ENCODE measurements around the gene HBZ. TPM values are rescaled to one million over a fixed set of nuclear protein-coding genes. Genes with fewer than 3 reads are reported as not detected.
"Not testable (repeated sequence)": the region's sequence is repeated elsewhere in the genome, so short reads cannot be mapped to it uniquely, and the experiment has no call there.

Gene HBZ
- total RNA-seq, 1 experiment from 2014 or later = not detected

DNA sequence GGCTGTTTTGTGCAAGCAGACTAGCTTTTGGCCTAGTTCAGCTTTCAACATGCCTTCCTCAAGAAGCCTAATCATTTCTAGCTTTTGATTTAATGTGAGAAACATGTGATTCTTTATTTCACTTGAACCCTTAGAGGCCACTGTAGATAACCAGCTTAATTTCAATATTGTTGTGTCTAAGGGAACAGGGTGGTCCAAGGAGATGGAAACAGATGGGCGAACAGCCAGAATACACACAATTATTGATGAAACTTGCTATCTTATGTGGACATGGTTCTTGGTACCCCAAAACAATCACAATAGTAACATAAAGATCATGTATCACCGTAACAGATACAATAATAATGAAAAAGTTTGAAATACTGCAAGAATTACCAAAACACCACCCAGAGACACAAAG is 18.7 kb upstream of the HBZ start:
- no peak for DNase-seq (ENCODE audit: low read depth)

DNA sequence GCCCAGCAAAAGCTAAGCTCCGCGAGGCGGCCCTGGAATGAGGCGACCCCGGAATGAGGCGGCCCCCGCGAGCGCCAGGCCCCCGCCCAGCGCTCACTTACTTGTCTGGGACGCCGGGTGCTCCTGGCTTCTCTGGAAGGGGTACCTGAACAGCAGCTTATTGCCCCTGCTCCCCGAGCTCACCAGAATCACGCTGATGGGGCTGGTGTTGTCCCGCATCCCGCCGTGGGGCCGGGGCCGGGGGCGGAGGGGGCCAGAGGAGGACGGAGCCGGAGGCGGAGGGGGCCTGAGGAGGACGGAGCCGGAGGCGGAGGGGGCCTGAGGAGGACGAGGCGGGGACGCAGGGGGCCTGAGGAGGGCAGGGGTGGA is 14.4 kb upstream of the HBZ start:
- DNase-seq (ENCODE audit: low read depth) = no peak

- DNase-seq (ENCODE audit: low read depth) = no peak
Measured at GRCh38 chr16:140175-140857, 12.1 kb upstream of the HBZ start.

- no peak for DNase-seq (ENCODE audit: low read depth)
Measured at GRCh38 chr16:142405-142967, 10.0 kb upstream of the HBZ start.

DNA sequence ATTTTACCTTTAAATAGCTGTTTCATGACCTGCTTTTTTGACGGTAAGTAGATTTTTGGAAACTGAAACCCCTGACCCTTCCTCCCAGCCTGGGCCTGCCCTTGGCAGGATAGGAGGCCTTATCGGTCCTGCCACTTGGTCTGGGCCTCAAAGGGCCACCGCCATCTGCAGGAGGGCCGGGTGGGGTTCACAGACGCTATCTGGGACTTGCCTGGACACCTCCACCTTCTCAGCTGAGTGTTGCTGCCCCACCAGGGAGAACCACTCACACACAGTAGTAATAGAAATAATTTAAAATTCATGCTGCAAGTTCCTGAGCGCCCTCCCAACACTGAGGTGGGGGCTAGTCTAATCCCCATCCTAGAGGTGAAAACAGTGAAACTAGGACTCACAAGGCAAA is 9.4 kb upstream of the HBZ start:
- no peak for DNase-seq (ENCODE audit: low read depth)

DNA sequence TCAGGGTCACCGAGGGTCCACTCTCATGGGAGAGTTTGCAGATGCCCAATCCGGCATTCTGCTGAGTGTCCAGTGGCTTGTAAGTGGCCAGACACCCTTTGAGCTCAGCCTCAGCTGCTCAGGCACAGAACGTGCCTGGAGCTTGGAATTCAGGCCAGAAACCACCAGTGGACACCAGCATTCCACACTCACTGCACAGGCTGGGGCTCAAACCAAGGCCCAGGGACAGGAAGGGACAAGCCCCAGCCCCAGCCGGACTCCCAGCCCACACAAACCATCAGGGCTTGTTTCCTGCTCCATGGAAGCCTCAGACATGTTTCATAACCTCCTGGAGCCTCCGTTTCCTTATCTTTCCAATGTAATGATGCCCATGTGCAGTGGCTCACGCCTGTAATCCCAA is 9.0 kb upstream of the HBZ start:
- peak; percentile 20 for DNase-seq (ENCODE audit: low read depth)

DNA sequence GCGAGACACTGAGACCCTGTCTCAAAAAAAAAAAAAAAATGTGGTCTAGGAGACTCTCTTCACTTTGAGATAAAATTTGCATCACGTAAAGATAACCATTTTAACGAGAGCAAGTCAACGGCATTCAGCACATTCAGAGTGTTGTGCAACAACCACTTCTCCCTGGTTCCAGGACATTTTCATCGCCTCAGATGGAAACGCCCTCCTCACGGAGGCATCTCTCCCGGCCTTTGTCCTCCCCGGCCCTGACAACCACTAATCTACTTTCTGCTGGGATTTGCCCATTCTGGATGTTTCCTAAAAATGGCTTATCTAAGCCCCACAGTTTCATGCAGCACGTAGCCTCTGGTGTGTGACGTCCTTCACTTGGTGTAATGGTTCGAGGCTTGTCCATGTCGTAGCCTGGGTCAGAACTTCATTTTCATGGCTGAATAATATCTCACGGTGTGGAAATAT is 7.6 kb upstream of the HBZ start:
- no peak for DNase-seq (ENCODE audit: low read depth)

DNA sequence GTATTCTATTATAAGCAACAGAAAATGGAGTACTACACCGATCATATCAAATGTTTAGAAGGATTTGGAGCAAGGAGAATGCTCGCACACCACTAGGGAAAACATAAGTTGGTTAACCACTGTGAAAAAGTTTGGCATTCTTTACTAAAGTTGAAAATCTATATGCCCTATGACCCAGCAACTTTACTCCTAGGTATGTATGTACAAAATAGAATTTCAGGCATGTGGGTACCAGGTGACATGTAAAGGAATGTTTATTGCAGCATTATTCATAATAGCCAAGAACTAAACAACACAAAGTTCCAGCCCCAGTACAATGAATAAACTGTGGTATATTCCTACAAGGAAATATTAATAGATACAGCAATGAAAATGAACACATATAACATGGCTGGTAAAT is 5.8 kb upstream of the HBZ start:
- no peak for DNase-seq (ENCODE audit: low read depth)

- peak; percentile 50 for DNase-seq (ENCODE audit: low read depth)
Measured at GRCh38 chr16:149024-149660, 3.3 kb upstream of the HBZ start.

DNA sequence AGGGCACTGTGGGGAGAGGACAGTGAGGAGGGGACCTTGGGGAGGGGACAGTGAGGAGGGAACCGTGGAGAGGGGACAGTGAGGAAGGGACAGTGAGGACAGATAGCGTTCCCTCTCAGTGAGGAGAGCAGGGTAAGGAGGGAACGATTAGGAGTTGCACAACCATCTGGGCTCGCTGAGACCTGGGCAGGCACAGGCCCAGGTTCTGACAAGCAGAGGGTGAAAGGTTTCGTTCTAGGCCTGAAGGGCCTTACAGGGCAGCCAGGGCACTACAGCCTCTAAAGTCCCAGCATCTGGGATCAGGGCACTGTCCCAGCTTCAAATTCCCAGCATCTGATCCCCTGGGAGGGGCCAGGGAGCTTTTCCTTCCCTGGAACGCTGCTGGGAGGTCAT is 681 bp downstream of the HBZ start:
- DNase-seq (ENCODE audit: low read depth) = not testable (repeated sequence)

DNA sequence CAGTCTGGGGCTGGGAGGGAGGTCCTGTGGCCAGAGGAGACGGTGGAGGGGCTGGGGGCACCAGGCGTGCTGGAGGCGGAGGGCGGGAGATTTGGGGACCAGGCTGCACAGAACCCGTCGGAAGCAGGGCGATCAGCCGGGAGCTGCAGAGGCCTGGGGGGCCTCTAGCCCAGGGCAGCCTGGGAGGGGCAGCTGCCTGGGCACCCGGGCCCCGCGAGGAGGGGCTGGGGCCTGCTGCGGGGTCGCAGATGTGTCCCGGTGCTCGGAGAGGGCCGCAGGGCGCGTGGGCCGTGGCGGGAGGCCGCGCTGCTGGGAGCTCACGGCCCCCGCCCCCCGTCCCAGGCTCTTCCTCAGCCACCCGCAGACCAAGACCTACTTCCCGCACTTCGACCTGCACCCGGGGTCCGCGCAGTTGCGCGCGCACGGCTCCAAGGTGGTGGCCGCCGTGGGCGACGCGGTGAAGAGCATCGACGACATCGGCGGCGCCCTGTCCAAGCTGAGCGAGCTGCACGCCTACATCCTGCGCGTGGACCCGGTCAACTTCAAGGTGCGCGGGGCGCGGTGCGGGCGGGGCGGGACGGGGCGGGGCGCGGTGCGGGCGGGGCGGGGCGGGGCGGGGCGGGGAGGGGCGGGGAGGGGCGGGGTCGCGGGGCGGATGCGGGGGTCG is 1.2 kb downstream of the HBZ start:
- DNase-seq (ENCODE audit: low read depth) = not testable (repeated sequence)

DNA sequence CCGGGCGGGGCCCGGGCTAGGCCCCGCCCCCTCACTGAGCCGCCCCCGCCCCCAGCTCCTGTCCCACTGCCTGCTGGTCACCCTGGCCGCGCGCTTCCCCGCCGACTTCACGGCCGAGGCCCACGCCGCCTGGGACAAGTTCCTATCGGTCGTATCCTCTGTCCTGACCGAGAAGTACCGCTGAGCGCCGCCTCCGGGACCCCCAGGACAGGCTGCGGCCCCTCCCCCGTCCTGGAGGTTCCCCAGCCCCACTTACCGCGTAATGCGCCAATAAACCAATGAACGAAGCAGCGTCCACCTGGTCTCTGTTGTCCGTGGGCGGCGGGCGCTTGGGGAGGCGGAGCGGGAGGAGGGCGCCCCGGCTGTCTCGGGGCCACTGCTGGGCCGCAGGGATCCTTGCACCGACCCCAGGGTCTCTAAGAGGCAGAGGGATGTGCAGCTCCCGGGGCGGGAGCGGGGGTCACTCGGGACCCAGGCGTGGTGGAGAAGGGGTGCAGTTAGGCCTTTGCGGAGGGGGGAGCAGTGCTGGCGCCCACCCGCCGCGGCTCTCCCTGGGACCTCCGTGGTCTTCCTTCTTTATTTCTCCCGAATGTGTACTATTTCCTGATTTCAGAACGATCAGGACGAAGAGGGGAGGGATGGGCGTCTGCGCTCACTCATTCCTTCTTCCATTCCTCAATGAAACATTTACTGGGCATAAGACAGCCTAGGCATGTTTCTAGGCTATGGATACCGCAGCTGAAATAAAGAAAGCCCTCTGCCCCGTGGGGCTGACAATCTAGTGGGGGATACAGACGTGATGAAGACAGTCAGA is 2.0 kb downstream of the HBZ start:
- peak; percentile 13 for DNase-seq (ENCODE audit: low read depth)

GRCh38 chr16:155031-155398 is 2.6 kb downstream of the HBZ start:
- no peak for DNase-seq (ENCODE audit: low read depth)

DNA sequence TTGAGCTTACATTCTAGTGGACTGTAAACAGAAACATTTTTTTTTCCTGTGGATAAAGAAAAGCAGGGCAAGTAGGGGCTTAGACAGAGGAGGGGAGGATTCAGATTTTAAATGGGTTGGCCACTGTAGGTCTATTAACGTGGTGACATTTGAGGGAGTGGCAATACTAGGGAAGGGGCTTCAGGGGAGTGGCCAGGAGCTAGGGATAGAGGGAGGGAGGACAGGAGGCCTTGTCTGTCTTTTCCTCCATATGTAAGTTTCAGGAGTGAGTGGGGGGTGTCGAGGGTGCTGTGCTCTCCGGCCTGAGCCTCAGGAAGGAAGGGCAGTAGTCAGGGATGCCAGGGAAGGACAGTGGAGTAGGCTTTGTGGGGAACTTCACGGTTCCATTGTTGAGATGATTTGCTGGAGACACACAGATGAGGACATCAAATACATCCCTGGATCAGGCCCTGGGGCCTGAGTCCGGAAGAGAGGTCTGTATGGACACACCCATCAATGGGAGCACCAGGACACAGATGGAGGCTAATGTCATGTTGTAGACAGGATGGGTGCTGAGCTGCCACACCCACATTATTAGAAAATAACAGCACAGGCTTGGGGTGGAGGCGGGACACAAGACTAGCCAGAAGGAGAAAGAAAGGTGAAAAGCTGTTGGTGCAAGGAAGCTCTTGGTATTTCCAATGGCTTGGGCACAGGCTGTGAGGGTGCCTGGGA is 6.8 kb downstream of the HBZ start:
- no peak for DNase-seq (ENCODE audit: low read depth)

- not testable (repeated sequence) for DNase-seq (ENCODE audit: low read depth)
Measured at GRCh38 chr16:160242-160641, 7.8 kb downstream of the HBZ start.

- no peak for DNase-seq (ENCODE audit: low read depth)
Measured at GRCh38 chr16:160691-161190, 8.3 kb downstream of the HBZ start.

GRCh38 chr16:162271-162991 is 10.0 kb downstream of the HBZ start:
- DNase-seq (ENCODE audit: low read depth) = no peak

DNA sequence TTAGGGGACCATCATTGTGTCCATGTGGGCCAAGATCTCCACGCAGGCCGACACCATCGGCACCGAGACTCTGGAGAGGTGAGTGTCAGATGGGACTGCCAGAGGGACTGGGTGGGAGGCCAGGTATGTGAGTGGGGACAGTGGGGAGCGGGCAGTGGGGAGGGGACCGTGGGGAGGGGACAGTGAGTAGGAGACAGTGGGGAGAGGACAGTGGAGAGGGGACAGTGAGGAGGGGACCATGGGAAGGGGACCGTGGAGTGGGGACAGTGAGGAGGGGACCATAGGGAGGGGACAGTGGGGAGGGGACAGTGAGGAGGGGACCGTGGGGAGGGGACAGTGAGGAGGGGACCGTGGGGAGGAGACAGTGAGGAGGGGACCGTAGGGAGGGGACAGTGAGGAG is 10.7 kb downstream of the HBZ start:
- not testable (repeated sequence) for DNase-seq (ENCODE audit: low read depth)

- DNase-seq (ENCODE audit: low read depth) = not testable (repeated sequence)
Measured at GRCh38 chr16:163696-164095, 11.3 kb downstream of the HBZ start.

DNA sequence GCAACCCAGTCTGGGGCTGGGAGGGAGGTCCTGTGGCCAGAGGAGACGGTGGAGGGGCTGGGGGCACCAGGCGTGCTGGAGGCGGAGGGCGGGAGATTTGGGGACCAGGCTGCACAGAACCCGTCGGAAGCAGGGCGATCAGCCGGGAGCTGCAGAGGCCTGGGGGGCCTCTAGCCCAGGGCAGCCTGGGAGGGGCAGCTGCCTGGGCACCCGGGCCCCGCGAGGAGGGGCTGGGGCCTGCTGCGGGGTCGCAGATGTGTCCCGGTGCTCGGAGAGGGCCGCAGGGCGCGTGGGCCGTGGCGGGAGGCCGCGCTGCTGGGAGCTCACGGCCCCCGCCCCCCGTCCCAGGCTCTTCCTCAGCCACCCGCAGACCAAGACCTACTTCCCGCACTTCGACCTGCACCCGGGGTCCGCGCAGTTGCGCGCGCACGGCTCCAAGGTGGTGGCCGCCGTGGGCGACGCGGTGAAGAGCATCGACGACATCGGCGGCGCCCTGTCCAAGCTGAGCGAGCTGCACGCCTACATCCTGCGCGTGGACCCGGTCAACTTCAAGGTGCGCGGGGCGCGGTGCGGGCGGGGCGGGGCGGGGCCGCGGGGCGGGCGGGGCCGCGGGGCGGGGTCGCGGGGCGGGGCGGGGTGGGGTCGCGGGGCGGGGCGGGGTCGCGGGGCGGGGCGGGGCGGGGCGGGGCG is 11.8 kb downstream of the HBZ start:
- not testable (repeated sequence) for DNase-seq (ENCODE audit: low read depth)

All from LHCN-M2 (cell line).